Caco-2 (cell line): ENCODE results near the gene FUT9. TPM values are rescaled to one million over a fixed set of nuclear protein-coding genes. Genes with fewer than 3 reads are reported as not detected.

Experiments
- BruUV-seq: library from RNA; stranded (reverse); fragments of 400-500 nt; replicated peaks from 2 replicates; lab custom pipeline; 2021; lab: Mats Ljungman, UMichigan
- CTCF ChIA-PET: fragments of 300-600 bp; sonication (Branson Sonifier 250); formaldehyde crosslinking; loops from one replicate; lab custom pipeline; 2022; ENCODE audit warnings: antibody characterized with exemption; lab: Charles Lee
- POLR2A ChIA-PET: fragments of 300-600 bp; sonication (Branson Sonifier 250); formaldehyde crosslinking; loops from one replicate; lab custom pipeline; 2022; ENCODE audit warnings: antibody characterized with exemption; lab: Charles Lee
- DNase-seq, 2 experiments: peaks; one replicate each; pipeline versions ENCODE4 v3.0.0 to v3.0.0-alpha.2; 2020 to 2022
- H3K27me3 ChIP-seq: replicated peaks from 2 replicates; pipeline ENCODE4 v1.6.0; 2011; ENCODE audit warnings: low read length; ENCODE audit not compliant: control insufficient read depth, insufficient read depth
- H3K36me3 ChIP-seq: 2 replicates; pipeline ENCODE4 v1.5.1; 2011; ENCODE audit warnings: low read length; ENCODE audit not compliant: control insufficient read depth, insufficient read depth
- H3K4me1 ChIP-seq: fragments of 250-450 bp; sonication (Bioruptor Pico); 2 replicates; pipeline ENCODE4 v1.5.1; 2020; ENCODE audit warnings: mild to moderate bottlenecking
- H3K4me3 ChIP-seq: 2 replicates; pipeline ENCODE4 v1.5.1; 2011; ENCODE audit warnings: low read depth, mild to moderate bottlenecking, control low read depth, low read length
- H3K9me3 ChIP-seq: fragments of 250-450 bp; sonication (Bioruptor Pico); 2 replicates; pipeline ENCODE4 v1.5.1; 2020; ENCODE audit warnings: mild to moderate bottlenecking, moderate library complexity
- H3K27ac Mint-ChIP-seq: one replicate; pipeline ENCODE4 v1.8.0; 2022; ENCODE audit warnings: mixed read lengths; ENCODE audit not compliant: unreplicated experiment
- H3K27me3 Mint-ChIP-seq: one replicate; pipeline ENCODE4 v1.8.0; 2022; ENCODE audit warnings: mixed read lengths; ENCODE audit not compliant: insufficient read depth, unreplicated experiment
- H3K36me3 Mint-ChIP-seq: one replicate; pipeline ENCODE4 v1.8.0; 2022; ENCODE audit warnings: mild to moderate bottlenecking, mixed read lengths; ENCODE audit not compliant: insufficient read depth, unreplicated experiment
- H3K4me1 Mint-ChIP-seq: one replicate; pipeline ENCODE4 v1.8.0; 2022; ENCODE audit warnings: low read depth, mixed read lengths; ENCODE audit not compliant: unreplicated experiment
- H3K4me3 Mint-ChIP-seq: one replicate; pipeline ENCODE4 v1.8.0; 2022; ENCODE audit warnings: mild to moderate bottlenecking, moderate library complexity, mixed read lengths; ENCODE audit not compliant: unreplicated experiment
- H3K9me3 Mint-ChIP-seq: one replicate; pipeline ENCODE4 v1.8.0; 2022; ENCODE audit warnings: mixed read lengths; ENCODE audit not compliant: unreplicated experiment
- CTCF ChIP-seq, 2 experiments: fragments of 200-600 bp in 1 of 2; IDR thresholded peaks; 1 replicate in 1 of 2; 2 replicates in 1 of 2; pipeline versions ENCODE4 v1.5.1 to v1.8.0; 2011 to 2022; ENCODE audit warnings: antibody characterized with exemption in 1 of 2, control low read depth in 1 of 2, inconsistent platforms in 1 of 2, low read depth in 1 of 2, low read length in 1 of 2, mild to moderate bottlenecking in 1 of 2, moderate library complexity in 1 of 2; ENCODE audit not compliant: insufficient read depth in 1 of 2, severe bottlenecking in 1 of 2, unreplicated experiment in 1 of 2
- intact Hi-C: fragments of 100-400 bp; cut with micrococcal nuclease; formaldehyde crosslinking; loops from one replicate; pipeline ENCODE4 v1.10.0; 2022; ENCODE audit not compliant: unreplicated experiment
- total RNA-seq: library from RNA; stranded (reverse); gene quantifications from 2 replicates; pipeline ENCODE4 v1.2.3, GENCODE V29; 2022

The FUT9 gene
- total RNA-seq, 1 experiment from 2014 or later: 0.11 TPM

GRCh38 chr6:96116674-96117073 is 100.9 kb downstream of the FUT9 start:
- Mint-ChIP-seq H3K9me3 (no peaks in the 10 kb centered on the region), H3K4me1 (no peaks in the 10 kb centered on the region), H3K4me3 (no peak overlapping the region), H3K27ac (no peak overlapping the region), H3K27me3 (peaks cover 3% of the 10 kb centered on the region), H3K36me3 (no peaks in the 10 kb centered on the region)
- Histone ChIP-seq H3K9me3 (no peaks in the 10 kb centered on the region), H3K4me1 (no peaks in the 10 kb centered on the region), H3K4me3 (no peak overlapping the region), H3K36me3 (no peaks in the 10 kb centered on the region), H3K27me3 (no peaks in the 10 kb centered on the region)
- peak in 1 of 2 experiments; percentile 37 for DNase-seq
- TF ChIP-seq CTCF (IDR thresholded peaks at IDR 0.05; ENCODE audit: insufficient read depth in 1 of 2, low read depth in 1 of 2, low read length in 1 of 2, severe bottlenecking in 1 of 2, unreplicated experiment in 1 of 2): no peak
- intact Hi-C loops: no loop called here
- ChIA-PET CTCF (no interaction called here), POLR2A (no interaction called here)
- no TSS peak for BruUV-seq

- H3K27me3 Mint-ChIP-seq: peaks cover 2% of the 10 kb centered on the region
- POLR2A ChIA-PET: no interaction called here
- no peaks in the 10 kb centered on the region for H3K36me3 Mint-ChIP-seq
- H3K27ac Mint-ChIP-seq: no peak overlapping the region
- Histone ChIP-seq H3K9me3 (no peaks in the 10 kb centered on the region), H3K4me1 (no peaks in the 10 kb centered on the region), H3K27me3 (no peaks in the 10 kb centered on the region), H3K4me3 (no peak overlapping the region), H3K36me3 (no peaks in the 10 kb centered on the region)
- no peak for TF ChIP-seq CTCF (IDR thresholded peaks at IDR 0.05; ENCODE audit: insufficient read depth in 1 of 2, low read depth in 1 of 2, low read length in 1 of 2, severe bottlenecking in 1 of 2, unreplicated experiment in 1 of 2)
- no peaks in the 10 kb centered on the region for H3K4me1 Mint-ChIP-seq
- DNase-seq: no peak
- H3K4me3 Mint-ChIP-seq: no peak overlapping the region
- intact Hi-C loops: no loop called here
- no peaks in the 10 kb centered on the region for H3K9me3 Mint-ChIP-seq
- CTCF ChIA-PET: no interaction called here
- no TSS peak for BruUV-seq
These were observed 109.0 kb downstream of the FUT9 start for GRCh38 chr6:96124778-96125177.

- H3K27me3 Mint-ChIP-seq: no peaks in the 10 kb centered on the region
These were observed 122.6 kb downstream of the FUT9 start for GRCh38 chr6:96138406-96138805.

More at GRCh38 chr6:96138406-96138805, 122.6 kb downstream of the FUT9 start:
- H3K27ac Mint-ChIP-seq: no peak overlapping the region
- no peak overlapping the region for H3K4me3 Mint-ChIP-seq
- BruUV-seq: no TSS peak
- no peak for DNase-seq
- H3K36me3 Mint-ChIP-seq: no peaks in the 10 kb centered on the region
- CTCF ChIA-PET: no interaction called here
- H3K4me1 Mint-ChIP-seq: no peaks in the 10 kb centered on the region
- H3K4me3 ChIP-seq: no peak overlapping the region
- no peak for TF ChIP-seq CTCF (IDR thresholded peaks at IDR 0.05; ENCODE audit: insufficient read depth in 1 of 2, low read depth in 1 of 2, low read length in 1 of 2, severe bottlenecking in 1 of 2, unreplicated experiment in 1 of 2)
- H3K27me3 ChIP-seq: no peaks in the 10 kb centered on the region
- POLR2A ChIA-PET: no interaction called here
- no peaks in the 10 kb centered on the region for H3K4me1 ChIP-seq
- H3K36me3 ChIP-seq: no peaks in the 10 kb centered on the region
- H3K9me3 Mint-ChIP-seq: peaks cover 14% of the 10 kb centered on the region
- no peaks in the 10 kb centered on the region for H3K9me3 ChIP-seq
- intact Hi-C loops: no loop called here
